ENCODE measurements around the gene MAP7.

- TF ChIP-seq CTCF (IDR thresholded peaks at IDR 0.05) = no peak
- no peak for TF ChIP-seq POLR2A (IDR thresholded peaks at IDR 0.05)
- TF ChIP-seq EP300 (IDR thresholded peaks at IDR 0.05) = no peak
Observed at GRCh38 chr6:136439514-136440190, 110.6 kb downstream of the MAP7 start.
